Sigmoid colon (tissue), 7 donors: ENCODE data around the gene HOOK2. TPM values are rescaled to one million over a fixed set of nuclear protein-coding genes. Genes with fewer than 3 reads are reported as not detected.

Source experiments
- DNase-seq: peaks from one replicate; pipeline ENCODE4 v3.0.0-alpha.2; 2019
- H3K27ac ChIP-seq, 4 donors: fragments of 200-600 bp; sonication (generic); one replicate each; pipeline ENCODE4 v1.5.1; 2016 to 2019; ENCODE audit warnings: mild to moderate bottlenecking in 1 of 4
- H3K27me3 ChIP-seq, 3 donors: fragments of 200-600 bp; sonication (generic); one replicate each; pipeline ENCODE4 v1.5.1; 2019; ENCODE audit warnings: mild to moderate bottlenecking in 1 of 3
- H3K36me3 ChIP-seq, 4 donors: fragments of 200-600 bp; sonication (generic); one replicate each; pipeline ENCODE4 v1.5.1; 2016 to 2019
- H3K4me1 ChIP-seq, 4 donors: fragments of 200-600 bp; sonication (generic); one replicate each; pipeline ENCODE4 v1.5.1; 2017 to 2019
- H3K4me3 ChIP-seq, 4 donors: fragments of 200-600 bp; sonication (generic); one replicate each; pipeline ENCODE4 v1.5.1; 2017 to 2019; ENCODE audit warnings: mild to moderate bottlenecking in 2 of 4, moderate library complexity in 1 of 4
- H3K9me3 ChIP-seq, 4 donors: fragments of 200-600 bp in 3 of 4; sonication (generic) in 3 of 4; one replicate each; pipeline versions ENCODE4 v1.5.1 to v1.6.1; 2013 to 2019
- EP300 ChIP-seq, 4 donors: sonication (generic); formaldehyde crosslinking; IDR thresholded peaks; one replicate each; pipeline ENCODE4 v1.6.1; 2017; ENCODE audit warnings: antibody characterized with exemption in 4 of 4
- POLR2A ChIP-seq, 2 donors: fragments of 450-650 bp; IDR thresholded peaks; one replicate each; pipeline ENCODE4 v1.6.1; 2016; ENCODE audit warnings: antibody characterized with exemption in 2 of 2, mild to moderate bottlenecking in 2 of 2, moderate library complexity in 2 of 2
- POLR2AphosphoS5 ChIP-seq, 4 donors: sonication (generic); formaldehyde crosslinking; IDR thresholded peaks; one replicate each; pipeline ENCODE4 v1.6.1; 2017; ENCODE audit warnings: antibody characterized with exemption in 4 of 4
- WGBS, 2 donors: extraction: QIAGEN DNeasy Blood & Tissue Kit; methylation state at CpG; one replicate each; pipeline ENCODE4 v1.1.7; 2013; 5-methylcytosine and 5-hydroxymethylcytosine counted together
- intact Hi-C: fragments of 100-400 bp; cut with DNase I; formaldehyde crosslinking; loops from one replicate; pipeline ENCODE4 v1.15.1; 2023
- polyA plus RNA-seq, 3 donors: library from polyadenylated mRNA; stranded (reverse); fragments of 200-250 nt; gene quantifications; one replicate each; pipeline ENCODE4 v1.2.3, GENCODE V29; 2013
- total RNA-seq, 4 donors: library from RNA; depleted of rRNA; stranded (reverse); fragments of >200 nt; gene quantifications; one replicate each; pipeline ENCODE4 v1.1.0, GENCODE V29; 2016
- TF ChIP-seq, protein P1 (sequence below), 4 experiments: fragments of 450-650 bp in 3 of 4; fragments of 200-600 bp in 1 of 4; IDR thresholded peaks; one replicate each; pipeline ENCODE4 v1.5.1; 2016 to 2019; ENCODE audit warnings: antibody characterized with exemption in 4 of 4, mild to moderate bottlenecking in 3 of 4, moderate library complexity in 2 of 4
- donor health status: healthy with polysubstance abuse.
- donor health status: Bipolar disorder and iron deficiency.
- donor health status: healthy.

HOOK2 gene
- total and polyA plus RNA-seq, 7 donors: 10.2 to 80.4 (median 36.0) TPM

DNA sequence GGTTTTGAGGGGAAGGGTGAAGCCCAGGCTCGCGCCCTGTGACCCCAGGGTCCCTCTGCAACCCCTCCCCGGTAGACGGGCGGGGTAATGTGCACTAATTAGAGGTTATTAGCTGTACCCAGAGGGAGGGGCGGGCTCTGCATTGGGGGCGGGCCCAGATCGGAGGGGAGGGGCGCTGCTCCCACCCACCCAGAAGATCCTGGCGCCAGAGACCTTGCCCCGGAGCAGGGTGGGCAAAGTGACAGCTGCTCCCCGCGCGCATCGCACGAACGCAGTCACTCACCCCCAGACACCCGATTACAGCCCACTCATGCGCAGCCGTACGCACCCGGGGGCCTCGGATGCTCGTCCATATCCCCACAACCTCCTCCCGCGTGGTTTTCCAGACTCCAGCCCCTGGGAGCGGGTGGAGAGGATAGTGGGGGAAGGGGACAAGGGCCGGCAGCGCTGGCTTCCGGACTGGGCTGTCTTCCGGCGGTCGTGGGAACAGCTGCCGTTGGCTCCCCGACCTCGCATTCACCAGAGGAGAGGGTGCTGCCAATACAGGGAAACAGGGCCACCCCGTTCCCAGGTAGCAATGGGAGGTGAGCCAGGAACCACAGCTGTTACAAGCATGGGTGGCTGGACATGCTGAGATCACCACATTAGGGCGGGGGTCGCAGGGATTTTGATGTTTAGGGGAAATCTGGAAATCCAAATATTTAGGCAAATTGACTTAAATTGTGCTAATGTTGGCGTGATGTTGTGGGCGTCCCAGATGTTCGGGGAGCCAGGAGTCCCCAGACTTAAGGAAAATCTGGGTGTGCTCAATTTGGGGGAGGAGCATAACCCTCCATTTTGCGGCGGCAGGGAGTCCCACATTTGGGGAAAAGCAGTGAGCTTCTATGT, 2.9 kb upstream of the HOOK2 start:
- H3K9me3 ChIP-seq: no peaks in the 10 kb centered on the region
- intact Hi-C loops: no loop called here
- peak; percentile 23 to 29 for TF ChIP-seq POLR2A (IDR thresholded peaks at IDR 0.05)
- TF ChIP-seq POLR2AphosphoS5 (IDR thresholded peaks at IDR 0.05): peak; percentile 25 to 67 (median 57)
- peak in 1 of 4 donors; percentile 3 for TF ChIP-seq EP300 (IDR thresholded peaks at IDR 0.05)
- TF ChIP-seq, protein P1, sequence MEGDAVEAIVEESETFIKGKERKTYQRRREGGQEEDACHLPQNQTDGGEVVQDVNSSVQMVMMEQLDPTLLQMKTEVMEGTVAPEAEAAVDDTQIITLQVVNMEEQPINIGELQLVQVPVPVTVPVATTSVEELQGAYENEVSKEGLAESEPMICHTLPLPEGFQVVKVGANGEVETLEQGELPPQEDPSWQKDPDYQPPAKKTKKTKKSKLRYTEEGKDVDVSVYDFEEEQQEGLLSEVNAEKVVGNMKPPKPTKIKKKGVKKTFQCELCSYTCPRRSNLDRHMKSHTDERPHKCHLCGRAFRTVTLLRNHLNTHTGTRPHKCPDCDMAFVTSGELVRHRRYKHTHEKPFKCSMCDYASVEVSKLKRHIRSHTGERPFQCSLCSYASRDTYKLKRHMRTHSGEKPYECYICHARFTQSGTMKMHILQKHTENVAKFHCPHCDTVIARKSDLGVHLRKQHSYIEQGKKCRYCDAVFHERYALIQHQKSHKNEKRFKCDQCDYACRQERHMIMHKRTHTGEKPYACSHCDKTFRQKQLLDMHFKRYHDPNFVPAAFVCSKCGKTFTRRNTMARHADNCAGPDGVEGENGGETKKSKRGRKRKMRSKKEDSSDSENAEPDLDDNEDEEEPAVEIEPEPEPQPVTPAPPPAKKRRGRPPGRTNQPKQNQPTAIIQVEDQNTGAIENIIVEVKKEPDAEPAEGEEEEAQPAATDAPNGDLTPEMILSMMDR (IDR thresholded peaks at IDR 0.05): no peak
- H3K27me3 ChIP-seq: no peaks in the 10 kb centered on the region
- H3K27ac ChIP-seq: peak overlapping the region; percentile 89 to 97 (median 94)
- peak; percentile 92 for DNase-seq
- H3K36me3 ChIP-seq: no peaks in the 10 kb centered on the region
- H3K4me3 ChIP-seq: peak overlapping the region; percentile 44 to 67 (median 54)
- peaks cover 0 to 57% (median 41%) of the 10 kb centered on the region in 4 donors for H3K4me1 ChIP-seq
- WGBS, 2 donors: 3 to 4% methylated on average over 44 of the region's 44 CpGs

DNA sequence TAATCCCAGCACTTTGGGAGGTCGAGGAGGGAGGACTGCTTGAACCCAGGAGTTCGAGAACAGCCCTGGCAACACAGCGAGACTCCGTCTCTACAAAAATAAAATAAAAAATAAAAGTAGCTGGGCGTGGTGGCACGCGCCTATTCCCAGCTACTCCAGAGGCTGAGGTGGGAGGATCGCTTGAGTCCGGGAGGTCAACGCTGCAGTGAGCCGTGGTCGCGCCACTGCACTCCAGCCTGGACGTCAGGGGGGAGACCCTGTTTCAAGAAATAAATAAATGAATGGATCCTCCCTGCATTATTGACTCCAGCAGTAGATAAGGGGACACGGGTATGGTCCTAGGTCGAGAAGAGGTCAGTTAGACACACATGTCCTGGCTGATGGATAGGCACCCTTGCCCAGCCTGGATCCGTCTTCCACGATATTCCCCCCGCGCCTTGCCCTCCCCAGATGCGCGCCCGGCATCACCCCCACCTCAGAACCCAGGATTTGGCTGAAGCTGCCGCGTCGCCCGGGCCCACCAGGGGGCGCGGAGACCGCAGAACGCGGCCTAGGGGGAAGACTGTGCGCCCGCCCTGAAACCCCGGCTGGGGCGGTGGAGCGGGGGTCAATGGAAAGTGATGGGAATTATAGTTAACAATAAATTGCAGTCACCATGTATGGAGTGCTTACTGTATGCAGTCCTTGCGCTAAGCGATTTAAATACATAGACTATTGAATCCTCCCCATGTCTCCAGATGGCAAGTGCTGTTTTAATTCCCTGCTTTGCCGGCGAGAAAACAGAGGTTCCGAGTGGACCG, 2.1 kb upstream of the HOOK2 start:
- Histone ChIP-seq H3K27me3 (no peaks in the 10 kb centered on the region), H3K36me3 (no peaks in the 10 kb centered on the region), H3K27ac (peak overlapping the region; percentile 89 to 97 (median 94)), H3K9me3 (no peaks in the 10 kb centered on the region), H3K4me3 (peak overlapping the region; percentile 44 to 67 (median 54)), H3K4me1 (peaks cover 0 to 51% (median 34%) of the 10 kb centered on the region in 4 donors)
- intact Hi-C loops: loop anchor here (1.0 kb wide), 1 partner anchor 19 kb away; no protein-coding TSS in a partner anchor
- peak; percentile 90 for DNase-seq
- 3 to 11% methylated on average over 43 of the region's 43 CpGs for WGBS, 2 donors
- TF ChIP-seq, protein P1 (IDR thresholded peaks at IDR 0.05): peak; percentile 96 to 98 (median 98)
- TF ChIP-seq POLR2A (IDR thresholded peaks at IDR 0.05): no peak
- peak in 1 of 4 donors; percentile 23 for TF ChIP-seq EP300 (IDR thresholded peaks at IDR 0.05)
- TF ChIP-seq POLR2AphosphoS5 (IDR thresholded peaks at IDR 0.05): peak; percentile 36 to 71 (median 46)

DNA sequence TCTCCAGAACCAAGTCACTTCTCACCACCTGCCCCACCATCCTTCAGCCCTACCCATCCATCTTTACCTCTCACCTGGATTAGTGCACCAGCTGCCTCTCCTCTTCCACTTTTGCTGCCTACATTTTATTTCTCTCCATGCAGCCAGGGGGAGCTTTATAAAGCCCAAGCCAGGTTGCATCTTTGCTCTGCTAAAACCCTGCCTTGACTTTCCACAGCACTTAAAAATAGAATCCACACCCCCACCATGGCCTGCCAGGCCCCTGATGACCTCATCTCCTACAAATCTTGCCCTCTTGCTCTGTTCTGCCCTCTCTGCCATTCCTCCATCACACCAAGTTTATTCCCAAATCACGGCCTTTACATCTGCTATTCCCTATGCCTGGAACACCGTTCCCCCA, 1.8 kb downstream of the HOOK2 start:
- Histone ChIP-seq H3K27ac (peak overlapping the region in 1 of 4 donors; percentile 97), H3K4me1 (peaks cover 0 to 28% (median 18%) of the 10 kb centered on the region in 4 donors), H3K4me3 (no peak overlapping the region), H3K27me3 (no peaks in the 10 kb centered on the region), H3K36me3 (no peaks in the 10 kb centered on the region), H3K9me3 (no peaks in the 10 kb centered on the region)
- intact Hi-C loops: no loop called here
- TF ChIP-seq, protein P1 (IDR thresholded peaks at IDR 0.05): no peak
- TF ChIP-seq POLR2A (IDR thresholded peaks at IDR 0.05) (no peak), EP300 (IDR thresholded peaks at IDR 0.05) (no peak)
- WGBS, 2 donors: 85 to 93% methylated on average over 2 of the region's 2 CpGs
- DNase-seq: no peak

DNA sequence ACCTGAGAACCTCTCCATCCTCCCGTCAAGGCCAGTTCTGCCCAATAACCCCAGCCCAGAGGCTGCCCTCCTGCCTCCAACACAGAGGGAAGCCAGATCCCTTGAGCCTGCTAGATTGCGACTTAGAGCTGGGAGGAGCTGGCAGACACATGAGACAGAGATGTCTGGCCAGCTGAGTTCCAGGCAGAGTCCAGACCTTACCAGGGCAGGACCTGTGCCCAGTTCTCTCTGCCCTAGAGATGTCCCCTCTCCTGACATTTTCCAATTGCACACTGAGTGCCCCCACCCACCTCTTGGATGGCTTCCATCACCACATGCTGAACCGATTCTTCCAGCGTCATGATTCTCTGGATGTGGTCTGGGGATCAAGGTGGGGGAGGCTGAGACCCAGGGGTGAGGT, 3.0 kb downstream of the HOOK2 start:
- Histone ChIP-seq H3K4me3 (no peak overlapping the region), H3K4me1 (peaks cover 0 to 17% (median 12%) of the 10 kb centered on the region in 4 donors), H3K9me3 (no peaks in the 10 kb centered on the region), H3K27me3 (no peaks in the 10 kb centered on the region), H3K27ac (no peak overlapping the region), H3K36me3 (peaks cover 0 to 9% (median 0%) of the 10 kb centered on the region in 4 donors)
- no peak for TF ChIP-seq EP300 (IDR thresholded peaks at IDR 0.05)
- DNase-seq: no peak
- 85 to 88% methylated on average over 4 of the region's 4 CpGs for WGBS, 2 donors
- intact Hi-C loops: no loop called here

DNA sequence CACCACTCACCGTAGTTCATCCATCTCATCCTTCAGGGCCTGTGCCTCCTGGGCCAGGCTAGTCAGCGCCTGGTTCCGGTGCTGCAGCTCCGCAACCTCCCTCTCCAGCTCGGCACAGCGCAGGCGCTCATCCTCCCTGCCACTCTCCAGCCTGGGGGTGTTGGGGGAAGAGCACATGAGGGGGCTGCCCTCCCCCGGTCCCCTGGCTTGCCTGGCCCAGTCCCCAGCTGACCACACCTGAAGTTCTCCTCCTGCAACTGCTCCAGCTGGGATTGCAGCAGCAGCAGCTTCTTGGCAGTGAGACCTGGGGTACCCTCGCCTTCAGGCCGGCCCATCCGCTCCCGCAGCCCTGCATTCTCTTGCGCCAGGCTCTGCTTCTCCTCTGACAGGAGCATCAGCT, 4.4 kb downstream of the HOOK2 start:
- peaks cover 0 to 9% (median 0%) of the 10 kb centered on the region in 4 donors for H3K36me3 ChIP-seq
- intact Hi-C loops: no loop called here
- H3K9me3 ChIP-seq: no peaks in the 10 kb centered on the region
- no peaks in the 10 kb centered on the region for H3K27me3 ChIP-seq
- H3K4me1 ChIP-seq: peaks cover 0 to 21% (median 7%) of the 10 kb centered on the region in 4 donors
- no peak for DNase-seq
- no peak for TF ChIP-seq POLR2AphosphoS5 (IDR thresholded peaks at IDR 0.05)
- TF ChIP-seq, protein P1 (IDR thresholded peaks at IDR 0.05): no peak
- no peak for TF ChIP-seq POLR2A (IDR thresholded peaks at IDR 0.05)
- TF ChIP-seq EP300 (IDR thresholded peaks at IDR 0.05): no peak
- WGBS, 2 donors: 97% methylated on average over 13 of the region's 13 CpGs
- no peak overlapping the region for H3K4me3 ChIP-seq
- H3K27ac ChIP-seq: no peak overlapping the region
